22Rv1 (cell line): ENCODE data around the gene PLXNA4.

Experiments
- CTCF ChIP-seq: fragments of 450-650 bp; IDR thresholded peaks from 2 replicates; pipeline ENCODE4 v1.5.1; 2017; ENCODE audit warnings: mild to moderate bottlenecking
- ZFX ChIP-seq: fragments of 450-650 bp; IDR thresholded peaks from 2 replicates; pipeline ENCODE4 v1.6.1; 2017; ENCODE audit warnings: antibody characterized with exemption, borderline replicate concordance

GRCh38 chr7:132607656-132608055 lies 31.4 kb upstream of the PLXNA4 start:
- TF ChIP-seq CTCF (no peak), ZFX (no peak)
